ENCODE data around the gene ADAMTSL2.

ADAMTSL2 gene

DNA sequence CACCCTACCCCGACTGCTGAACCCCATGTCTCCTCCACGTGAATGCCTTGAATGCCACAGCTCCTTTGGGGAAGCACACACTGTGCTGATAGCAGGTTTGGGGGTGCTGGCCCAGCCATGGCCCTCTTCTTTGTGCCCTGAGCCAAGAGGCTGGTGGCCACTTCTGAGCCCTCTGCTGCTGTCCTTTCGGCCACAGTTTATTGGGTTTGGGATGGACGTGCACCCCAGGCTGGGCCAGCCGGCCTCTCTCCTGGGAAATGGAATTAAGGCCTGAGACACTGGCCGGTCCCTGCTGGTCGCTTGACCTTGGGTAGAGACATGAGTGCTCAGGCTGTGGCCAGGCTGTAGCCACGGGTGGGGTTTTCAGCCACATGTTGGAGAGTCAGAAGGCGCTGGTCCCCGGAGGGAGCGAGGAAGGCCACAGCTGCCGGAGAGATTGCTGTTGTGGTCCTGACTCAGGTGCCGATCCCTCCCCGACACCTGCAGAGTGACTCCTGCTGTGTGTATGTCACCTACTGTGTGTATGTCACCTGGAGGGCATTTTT lies 48.1 kb downstream of the ADAMTSL2 start:
- Histone ChIP-seq H3K4me2 (ENCODE audit: low read depth, low read length, poor library complexity, severe bottlenecking) (no peak overlapping the region), H2AFZ (ENCODE audit: low read depth, low read length, severe bottlenecking) (no peak overlapping the region), H3K9ac (ENCODE audit: low read length) (no peak overlapping the region), H3K36me3 (ENCODE audit: low read length) (no peaks in the 10 kb centered on the region), H3K79me2 (ENCODE audit: insufficient read depth, low read length) (no peaks in the 10 kb centered on the region), H3F3A (ENCODE audit: insufficient read depth) (no peaks in the 10 kb centered on the region), H3K27me3 (ENCODE audit: low read length) (no peaks in the 10 kb centered on the region), H3K9me3 (ENCODE audit: insufficient read depth, low read length) (no peaks in the 10 kb centered on the region), H3K9me2 (replicated peaks; ENCODE audit: insufficient read depth, low read length) (no peaks in the 10 kb centered on the region), H4K20me1 (ENCODE audit: low read depth, low read length) (no peaks in the 10 kb centered on the region), H3K27ac (ENCODE audit: low read depth, low read length) (no peak overlapping the region), H3K4me3 (ENCODE audit: insufficient read depth, low read length, poor library complexity, severe bottlenecking) (no peak overlapping the region)
- TF ChIP-seq, protein P1, sequence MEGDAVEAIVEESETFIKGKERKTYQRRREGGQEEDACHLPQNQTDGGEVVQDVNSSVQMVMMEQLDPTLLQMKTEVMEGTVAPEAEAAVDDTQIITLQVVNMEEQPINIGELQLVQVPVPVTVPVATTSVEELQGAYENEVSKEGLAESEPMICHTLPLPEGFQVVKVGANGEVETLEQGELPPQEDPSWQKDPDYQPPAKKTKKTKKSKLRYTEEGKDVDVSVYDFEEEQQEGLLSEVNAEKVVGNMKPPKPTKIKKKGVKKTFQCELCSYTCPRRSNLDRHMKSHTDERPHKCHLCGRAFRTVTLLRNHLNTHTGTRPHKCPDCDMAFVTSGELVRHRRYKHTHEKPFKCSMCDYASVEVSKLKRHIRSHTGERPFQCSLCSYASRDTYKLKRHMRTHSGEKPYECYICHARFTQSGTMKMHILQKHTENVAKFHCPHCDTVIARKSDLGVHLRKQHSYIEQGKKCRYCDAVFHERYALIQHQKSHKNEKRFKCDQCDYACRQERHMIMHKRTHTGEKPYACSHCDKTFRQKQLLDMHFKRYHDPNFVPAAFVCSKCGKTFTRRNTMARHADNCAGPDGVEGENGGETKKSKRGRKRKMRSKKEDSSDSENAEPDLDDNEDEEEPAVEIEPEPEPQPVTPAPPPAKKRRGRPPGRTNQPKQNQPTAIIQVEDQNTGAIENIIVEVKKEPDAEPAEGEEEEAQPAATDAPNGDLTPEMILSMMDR (IDR thresholded peaks at IDR 0.05; ENCODE audit: insufficient read depth, low read length, poor library complexity, severe bottlenecking) = no peak

DNA sequence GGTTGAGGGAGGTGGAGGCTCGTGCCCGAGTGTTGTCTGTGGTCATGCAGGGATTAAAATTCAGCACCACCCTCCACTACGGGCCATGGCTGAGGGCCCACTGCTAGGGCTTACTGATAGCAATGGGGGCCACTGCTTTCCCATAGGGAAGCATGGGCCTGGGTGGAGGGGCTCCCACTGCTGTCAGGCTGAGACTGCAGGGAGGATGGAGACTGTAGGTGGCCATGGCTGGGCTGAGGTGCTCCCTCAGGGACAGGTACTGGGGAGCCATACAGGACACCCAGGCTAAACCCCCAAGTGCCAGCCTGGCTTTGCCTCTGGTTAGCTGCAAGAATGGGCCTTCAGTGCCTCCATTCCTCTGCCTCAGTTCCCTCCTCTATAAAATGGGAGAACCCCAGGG lies 48.6 kb downstream of the ADAMTSL2 start:
- Histone ChIP-seq H3K79me2 (ENCODE audit: insufficient read depth, low read length) (no peaks in the 10 kb centered on the region), H3K36me3 (ENCODE audit: low read length) (no peaks in the 10 kb centered on the region), H3K27ac (ENCODE audit: low read depth, low read length) (no peak overlapping the region), H3K9ac (ENCODE audit: low read length) (no peak overlapping the region), H4K20me1 (ENCODE audit: low read depth, low read length) (no peaks in the 10 kb centered on the region), H3K9me3 (ENCODE audit: insufficient read depth, low read length) (no peaks in the 10 kb centered on the region), H3K4me2 (ENCODE audit: low read depth, low read length, poor library complexity, severe bottlenecking) (no peak overlapping the region), H3K4me3 (ENCODE audit: insufficient read depth, low read length, poor library complexity, severe bottlenecking) (no peak overlapping the region), H3K27me3 (ENCODE audit: low read length) (no peaks in the 10 kb centered on the region), H3K9me2 (replicated peaks; ENCODE audit: insufficient read depth, low read length) (no peaks in the 10 kb centered on the region), H3F3A (ENCODE audit: insufficient read depth) (no peaks in the 10 kb centered on the region), H2AFZ (ENCODE audit: low read depth, low read length, severe bottlenecking) (no peak overlapping the region)
- TF ChIP-seq, protein P1 (IDR thresholded peaks at IDR 0.05; ENCODE audit: insufficient read depth, low read length, poor library complexity, severe bottlenecking) = no peak
- TF ChIP-seq EZH2phosphoT487 (conservative IDR thresholded peaks at IDR 0.05; ENCODE audit: low read length) = no peak

DNA sequence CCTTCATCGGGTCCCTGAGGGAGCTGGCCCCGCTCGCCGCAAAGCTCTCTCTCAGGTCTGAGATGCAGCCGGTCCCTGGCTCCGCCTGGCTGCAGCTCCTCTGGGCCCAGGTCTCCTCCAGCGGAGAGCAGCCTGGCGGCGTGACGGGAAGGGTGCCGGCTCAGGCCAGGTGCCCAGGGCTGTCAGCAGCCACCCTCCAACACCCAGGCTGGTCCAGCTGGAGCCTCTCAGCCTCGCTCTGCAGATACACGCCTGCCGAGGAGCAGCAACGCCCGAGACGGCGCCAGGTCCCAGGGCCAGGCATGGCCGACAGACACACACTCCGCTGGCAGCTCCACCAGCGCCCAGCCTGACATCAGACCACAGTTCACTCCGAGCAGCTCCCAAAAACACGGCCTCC lies 49.1 kb downstream of the ADAMTSL2 start:
- no peaks in the 10 kb centered on the region for H3K36me3 ChIP-seq (ENCODE audit: low read length)
- H2AFZ ChIP-seq (ENCODE audit: low read depth, low read length, severe bottlenecking) = no peak overlapping the region
- no peak overlapping the region for H3K27ac ChIP-seq (ENCODE audit: low read depth, low read length)
- H3F3A ChIP-seq (ENCODE audit: insufficient read depth) = peaks cover 3% of the 10 kb centered on the region; the same call in 1 of the 2 replicates
- H3K79me2 ChIP-seq (ENCODE audit: insufficient read depth, low read length) = no peaks in the 10 kb centered on the region
- no peaks in the 10 kb centered on the region for H3K9me2 ChIP-seq (replicated peaks; ENCODE audit: insufficient read depth, low read length)
- H3K9me3 ChIP-seq (ENCODE audit: insufficient read depth, low read length) = peaks cover 3% of the 10 kb centered on the region; the same call in 1 of the 2 replicates
- H3K27me3 ChIP-seq (ENCODE audit: low read length) = no peaks in the 10 kb centered on the region
- H3K4me2 ChIP-seq (ENCODE audit: low read depth, low read length, poor library complexity, severe bottlenecking) = no peak overlapping the region
- TF ChIP-seq, protein P1 (IDR thresholded peaks at IDR 0.05; ENCODE audit: insufficient read depth, low read length, poor library complexity, severe bottlenecking) = no peak
- no peak for TF ChIP-seq EZH2phosphoT487 (conservative IDR thresholded peaks at IDR 0.05; ENCODE audit: low read length)
- no peak overlapping the region for H3K4me3 ChIP-seq (ENCODE audit: insufficient read depth, low read length, poor library complexity, severe bottlenecking)
- no peak overlapping the region for H3K9ac ChIP-seq (ENCODE audit: low read length)
- no peaks in the 10 kb centered on the region for H4K20me1 ChIP-seq (ENCODE audit: low read depth, low read length)
